ENCODE results near the gene DSTN.

Gene DSTN

GRCh38 chr20:17627101-17627955, 57.5 kb downstream of the DSTN start:
- in situ Hi-C loops (cut with HindIII; ENCODE audit: low sequenced_read_pairs): no loop called here
- DNase-seq (ENCODE audit: low read depth, low spot score): no peak
- TF ChIP-seq CTCF (IDR thresholded peaks at IDR 0.05; ENCODE audit: low read depth, low read length): no peak
- H3K4me3 ChIP-seq (ENCODE audit: low read depth, low read length): no peak overlapping the region

GRCh38 chr20:17628101-17628841, 58.4 kb downstream of the DSTN start:
- no peak for DNase-seq (ENCODE audit: low read depth, low spot score)
- in situ Hi-C loops (cut with HindIII; ENCODE audit: low sequenced_read_pairs): no loop called here
- TF ChIP-seq CTCF (IDR thresholded peaks at IDR 0.05; ENCODE audit: low read depth, low read length): no peak

GRCh38 chr20:17629025-17629424, 59.1 kb downstream of the DSTN start:
- no peak for DNase-seq (ENCODE audit: low read depth, low spot score)
- TF ChIP-seq CTCF (IDR thresholded peaks at IDR 0.05; ENCODE audit: low read depth, low read length): no peak
- H3K4me3 ChIP-seq (ENCODE audit: low read depth, low read length): no peak overlapping the region
- in situ Hi-C loops (cut with HindIII; ENCODE audit: low sequenced_read_pairs): no loop called here

More at GRCh38 chr20:17628101-17628841, 58.4 kb downstream of the DSTN start:
- H3K4me3 ChIP-seq (ENCODE audit: low read depth, low read length): no peak overlapping the region

GRCh38 chr20:17629678-17630089, 59.8 kb downstream of the DSTN start:
- in situ Hi-C loops (cut with HindIII; ENCODE audit: low sequenced_read_pairs): no loop called here
- DNase-seq (ENCODE audit: low read depth, low spot score): no peak
- TF ChIP-seq CTCF (IDR thresholded peaks at IDR 0.05; ENCODE audit: low read depth, low read length): no peak
- H3K4me3 ChIP-seq (ENCODE audit: low read depth, low read length): no peak overlapping the region

GRCh38 chr20:17630151-17630805, 60.4 kb downstream of the DSTN start:
- in situ Hi-C loops (cut with HindIII; ENCODE audit: low sequenced_read_pairs): no loop called here

More at GRCh38 chr20:17630151-17630805, 60.4 kb downstream of the DSTN start:
- no peak for TF ChIP-seq CTCF (IDR thresholded peaks at IDR 0.05; ENCODE audit: low read depth, low read length)
- H3K4me3 ChIP-seq (ENCODE audit: low read depth, low read length): no peak overlapping the region
- DNase-seq (ENCODE audit: low read depth, low spot score): no peak

Data from astrocyte of the spinal cord (primary cell).